ENCODE results near the gene PARP15.

Gene PARP15

DNA sequence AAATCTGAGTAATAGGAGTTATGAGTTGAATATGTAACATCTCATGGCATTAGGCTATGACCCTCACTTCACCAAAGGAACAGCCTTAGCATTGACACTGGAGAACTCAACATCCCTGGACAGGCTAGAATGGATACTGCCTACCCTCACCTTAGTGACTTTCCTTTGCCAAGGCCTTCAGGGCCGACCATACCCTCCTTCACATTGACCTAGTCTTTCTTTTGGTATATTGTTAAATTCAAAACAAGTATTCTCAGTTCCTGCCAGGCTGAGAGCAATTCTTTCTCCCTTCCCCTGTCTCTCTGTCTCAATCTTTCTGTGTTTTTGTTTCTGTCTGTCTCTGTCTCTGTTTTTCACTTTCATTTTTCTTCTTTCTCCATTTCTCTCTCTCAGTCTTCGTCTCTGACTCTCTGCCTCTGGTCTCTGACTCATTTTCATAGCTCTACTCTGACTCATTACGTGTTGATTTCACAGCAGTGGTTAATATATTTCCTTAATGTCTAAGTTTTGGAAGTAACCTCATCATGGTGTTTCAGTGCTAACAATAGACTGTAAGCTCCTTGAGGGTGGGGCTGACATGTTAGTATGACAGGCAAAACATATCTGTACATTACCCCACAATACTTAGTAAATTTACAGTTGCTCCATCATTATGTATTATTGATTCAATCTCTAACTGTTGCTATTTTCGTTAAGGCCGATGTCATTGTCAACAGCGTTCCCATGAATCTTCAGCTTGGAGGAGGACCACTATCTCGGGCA lies 32.5 kb downstream of the PARP15 start:
- no peak for DNase-seq (ENCODE audit: low read depth in 1 of 2, low spot score in 1 of 2)
- in situ Hi-C loops (cut with HindIII; ENCODE audit: low pct_unique_long_range_greater_than_20kb, low sequenced_read_pairs), result no loop called here
- TF ChIP-seq JUND (IDR thresholded peaks at IDR 0.05; ENCODE audit: low read depth), result no peak

- DNase-seq (ENCODE audit: low read depth in 1 of 2, low spot score in 1 of 2), result no peak
- in situ Hi-C loops (cut with HindIII; ENCODE audit: low pct_unique_long_range_greater_than_20kb, low sequenced_read_pairs), result no loop called here
- no peak for TF ChIP-seq JUND (IDR thresholded peaks at IDR 0.05; ENCODE audit: low read depth)
Observed at GRCh38 chr3:122612696-122613095, 35.2 kb downstream of the PARP15 start.

GRCh38 chr3:122615303-122615702 lies 37.9 kb downstream of the PARP15 start:
- no peak for DNase-seq (ENCODE audit: low read depth in 1 of 2, low spot score in 1 of 2)
- no peak for TF ChIP-seq JUND (IDR thresholded peaks at IDR 0.05; ENCODE audit: low read depth)
- in situ Hi-C loops (cut with HindIII; ENCODE audit: low pct_unique_long_range_greater_than_20kb, low sequenced_read_pairs), result no loop called here

GRCh38 chr3:122618614-122619013 lies 41.2 kb downstream of the PARP15 start:
- in situ Hi-C loops (cut with HindIII; ENCODE audit: low pct_unique_long_range_greater_than_20kb, low sequenced_read_pairs), result no loop called here
- no peak for TF ChIP-seq JUND (IDR thresholded peaks at IDR 0.05; ENCODE audit: low read depth)
- no peak for DNase-seq (ENCODE audit: low read depth in 1 of 2, low spot score in 1 of 2)

DNA sequence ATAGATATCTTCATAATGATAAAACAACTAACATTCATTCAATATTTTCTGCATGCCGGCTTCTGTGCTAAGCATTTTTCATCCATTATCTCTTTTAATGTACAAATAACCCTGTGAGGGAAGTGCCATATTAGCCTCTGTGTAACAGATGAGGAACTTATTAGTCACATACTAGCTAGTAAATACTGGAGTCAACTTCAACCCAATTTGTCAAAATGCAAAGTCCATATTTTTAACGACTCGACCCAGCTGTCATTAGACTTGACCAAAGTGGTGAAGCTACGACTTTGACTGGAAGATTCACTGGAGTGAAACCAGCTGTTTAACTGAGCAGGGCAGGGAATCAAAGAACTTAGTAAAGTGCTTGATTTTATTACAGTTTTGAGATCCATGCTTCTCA lies 41.6 kb downstream of the PARP15 start:
- DNase-seq (ENCODE audit: low read depth in 1 of 2, low spot score in 1 of 2), result no peak
- no peak for TF ChIP-seq JUND (IDR thresholded peaks at IDR 0.05; ENCODE audit: low read depth)

DNA sequence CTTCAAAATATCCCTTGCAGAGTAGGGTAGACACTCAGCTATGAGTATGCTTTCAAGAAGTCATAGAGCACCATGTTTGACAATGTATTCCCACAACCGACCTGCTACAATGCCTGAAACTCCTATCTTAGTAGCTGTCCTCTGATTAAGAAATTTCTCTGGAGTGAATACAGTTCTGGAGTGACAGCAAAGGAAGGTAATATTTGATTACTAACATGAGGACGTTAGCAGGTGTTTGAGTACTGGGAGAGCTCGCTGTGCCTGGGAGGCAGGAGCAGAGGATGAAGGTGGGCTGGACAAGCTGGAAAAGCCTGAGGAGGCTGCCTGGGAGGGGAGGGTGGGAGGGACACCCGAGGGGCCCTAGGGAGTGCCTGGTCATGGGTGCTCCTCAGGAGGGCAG lies 42.9 kb downstream of the PARP15 start:
- TF ChIP-seq JUND (IDR thresholded peaks at IDR 0.05; ENCODE audit: low read depth), result no peak
- in situ Hi-C loops (cut with HindIII; ENCODE audit: low pct_unique_long_range_greater_than_20kb, low sequenced_read_pairs), result no loop called here
- DNase-seq (ENCODE audit: low read depth in 1 of 2, low spot score in 1 of 2), result no peak

More for the DNA sequence above, 41.6 kb downstream of the PARP15 start:
- in situ Hi-C loops (cut with HindIII; ENCODE audit: low pct_unique_long_range_greater_than_20kb, low sequenced_read_pairs), result no loop called here

GRCh38 chr3:122621112-122621511 lies 43.7 kb downstream of the PARP15 start:
- DNase-seq (ENCODE audit: low read depth in 1 of 2, low spot score in 1 of 2), result no peak
- in situ Hi-C loops (cut with HindIII; ENCODE audit: low pct_unique_long_range_greater_than_20kb, low sequenced_read_pairs), result no loop called here
- no peak for TF ChIP-seq JUND (IDR thresholded peaks at IDR 0.05; ENCODE audit: low read depth)

GRCh38 chr3:122623031-122623829 lies 45.8 kb downstream of the PARP15 start:
- TF ChIP-seq JUND (IDR thresholded peaks at IDR 0.05; ENCODE audit: low read depth), result no peak
- DNase-seq (ENCODE audit: low read depth in 1 of 2, low spot score in 1 of 2), result no peak
- in situ Hi-C loops (cut with HindIII; ENCODE audit: low pct_unique_long_range_greater_than_20kb, low sequenced_read_pairs), result no loop called here

- no peak for TF ChIP-seq JUND (IDR thresholded peaks at IDR 0.05; ENCODE audit: low read depth)
- in situ Hi-C loops (cut with HindIII; ENCODE audit: low pct_unique_long_range_greater_than_20kb, low sequenced_read_pairs), result no loop called here
- no peak for DNase-seq (ENCODE audit: low read depth in 1 of 2, low spot score in 1 of 2)
Observed at GRCh38 chr3:122626515-122627180, 49.2 kb downstream of the PARP15 start.

- no peak for DNase-seq (ENCODE audit: low read depth in 1 of 2, low spot score in 1 of 2)
- no peak for TF ChIP-seq JUND (IDR thresholded peaks at IDR 0.05; ENCODE audit: low read depth)
- in situ Hi-C loops (cut with HindIII; ENCODE audit: low pct_unique_long_range_greater_than_20kb, low sequenced_read_pairs), result no loop called here
Observed at GRCh38 chr3:122627301-122627700, 49.9 kb downstream of the PARP15 start.

DNA sequence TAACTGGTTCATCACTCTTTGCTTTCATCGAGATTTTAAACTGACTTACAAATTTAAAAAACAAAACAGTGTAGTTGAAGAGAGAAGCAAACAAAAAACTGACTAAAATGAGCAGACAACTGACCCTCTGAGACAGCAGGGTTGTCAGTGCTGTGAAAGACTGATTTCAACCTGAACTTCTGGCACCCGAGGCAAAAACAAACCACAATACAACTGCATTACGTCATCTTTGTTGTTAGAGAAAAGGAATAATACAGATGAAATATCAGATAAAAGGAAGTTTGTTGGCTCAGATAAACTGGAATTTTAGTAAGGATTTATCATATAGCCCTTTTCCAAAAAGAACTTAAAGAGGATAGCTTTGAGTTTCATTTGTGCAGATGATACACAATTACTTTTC lies 51.1 kb downstream of the PARP15 start:
- TF ChIP-seq JUND (IDR thresholded peaks at IDR 0.05; ENCODE audit: low read depth), result no peak
- DNase-seq (ENCODE audit: low read depth in 1 of 2, low spot score in 1 of 2), result peak in 1 of 2 experiments; percentile 16
- in situ Hi-C loops (cut with HindIII; ENCODE audit: low pct_unique_long_range_greater_than_20kb, low sequenced_read_pairs), result no loop called here

DNA sequence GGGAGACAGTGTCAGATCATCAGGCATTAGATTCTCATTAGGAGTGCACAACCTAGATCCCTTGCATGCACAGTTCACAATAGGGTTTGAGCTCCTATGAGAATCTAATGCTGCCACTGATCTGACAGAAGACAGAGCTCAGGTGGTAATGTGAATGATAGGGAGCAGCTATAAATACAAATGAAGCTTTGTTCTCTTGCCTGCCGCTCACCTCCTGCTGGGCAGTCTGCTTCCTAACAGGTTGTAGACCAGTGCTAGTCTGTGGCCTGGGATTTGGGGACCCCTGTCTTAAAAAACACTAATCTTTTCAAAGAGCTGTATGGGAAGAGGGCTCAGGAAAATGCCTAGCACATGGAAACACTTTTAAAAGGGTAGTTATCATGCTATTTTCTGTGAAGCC lies 52.3 kb downstream of the PARP15 start:
- DNase-seq (ENCODE audit: low read depth in 1 of 2, low spot score in 1 of 2), result no peak
- in situ Hi-C loops (cut with HindIII; ENCODE audit: low pct_unique_long_range_greater_than_20kb, low sequenced_read_pairs), result no loop called here
- no peak for TF ChIP-seq JUND (IDR thresholded peaks at IDR 0.05; ENCODE audit: low read depth)

GRCh38 chr3:122635789-122636188 lies 58.3 kb downstream of the PARP15 start:
- in situ Hi-C loops (cut with HindIII; ENCODE audit: low pct_unique_long_range_greater_than_20kb, low sequenced_read_pairs), result no loop called here
- DNase-seq (ENCODE audit: low read depth in 1 of 2, low spot score in 1 of 2), result no peak
- no peak for TF ChIP-seq JUND (IDR thresholded peaks at IDR 0.05; ENCODE audit: low read depth)

Measured in T47D (cell line).